HepG2 (cell line): ENCODE results near the gene MRPS35. TPM values are rescaled to one million over a fixed set of nuclear protein-coding genes. Genes with fewer than 3 reads are reported as not detected.

Source experiments
- AGO1 ChIP-seq: fragments of 200-400 bp; formaldehyde crosslinking; IDR thresholded peaks from 2 replicates; pipeline ENCODE4 v1.6.1; 2017; ENCODE audit warnings: mild to moderate bottlenecking, low read depth, low read length, moderate library complexity; ENCODE audit not compliant: poor library complexity, severe bottlenecking
- ARNTL ChIP-seq: sonication (generic); formaldehyde crosslinking; IDR thresholded peaks from 2 replicates; pipeline ENCODE4 v1.4.0; 2020; ENCODE audit warnings: mild to moderate bottlenecking, missing genetic modification reagents
- ATF3 ChIP-seq: sonication (generic); formaldehyde crosslinking; IDR thresholded peaks from 2 replicates; pipeline ENCODE4 v1.4.0; 2020; ENCODE audit warnings: missing genetic modification reagents
- BORCS8-MEF2B ChIP-seq: sonication (generic); formaldehyde crosslinking; IDR thresholded peaks from 2 replicates; pipeline ENCODE4 v1.8.0; 2022; ENCODE audit warnings: mild to moderate bottlenecking, missing genetic modification reagents
- DNMT3B ChIP-seq: conservative IDR thresholded peaks from 2 replicates; pipeline ENCODE4 v1.6.1; 2016; ENCODE audit warnings: missing biosample characterization, control low read depth
- HNF1A ChIP-seq, 2 experiments: sonication (generic) in 1 of 2; formaldehyde crosslinking in 1 of 2; IDR thresholded peaks; 2 replicates each; pipeline versions ENCODE4 v1.4.0 to v1.6.1; 2016 to 2020; ENCODE audit warnings: borderline replicate concordance in 1 of 2, low read depth in 1 of 2, mild to moderate bottlenecking in 1 of 2, missing genetic modification reagents in 1 of 2
- MAF1 ChIP-seq: sonication (generic); formaldehyde crosslinking; IDR thresholded peaks from 2 replicates; pipeline ENCODE4 v1.5.0; 2020; ENCODE audit warnings: missing genetic modification reagents, borderline replicate concordance
- RXRA ChIP-seq: sonication (generic); formaldehyde crosslinking; IDR thresholded peaks from 2 replicates; pipeline ENCODE4 v1.5.1; 2020; ENCODE audit warnings: missing genetic modification reagents
- TOPORS ChIP-seq: sonication (generic); formaldehyde crosslinking; IDR thresholded peaks from 2 replicates; pipeline ENCODE4 v1.8.0; 2023; ENCODE audit warnings: mild to moderate bottlenecking, missing genetic modification reagents
- ZNF546 ChIP-seq: sonication (generic); formaldehyde crosslinking; conservative IDR thresholded peaks from 2 replicates; pipeline ENCODE4 v1.8.1; 2023; ENCODE audit warnings: mild to moderate bottlenecking, missing genetic modification reagents
- polyA plus RNA-seq, 8 experiments: library from polyadenylated mRNA; depleted of rRNA in 3 of 8; stranded (reverse) in 7 of 8; unstranded in 1 of 8; fragments of >200 nt; fragmentation: Illumina TruSeq in 4 of 8; extraction: Trizol in 4 of 8; gene quantifications; 2 replicates each; pipeline versions ENCODE4 v1.2.1 to v1.2.3, GENCODE V29; 2011 to 2016; ENCODE audit warnings: low read depth in 4 of 8, missing spikeins in 1 of 8, mixed read lengths in 1 of 8; ENCODE audit not compliant: insufficient read depth in 1 of 8
- total RNA-seq, 5 experiments: library from RNA; depleted of rRNA; stranded (reverse); fragments of >200 nt; fragmentation: Illumina TruSeq; extraction: Trizol; gene quantifications; 2 replicates each; pipeline ENCODE4 v1.2.3, GENCODE V29; 2016; ENCODE audit warnings: low read depth in 1 of 5
- TF ChIP-seq, protein P1 (sequence below): sonication (generic); formaldehyde crosslinking; IDR thresholded peaks from 2 replicates; pipeline ENCODE4 v1.4.0; 2020; ENCODE audit warnings: mild to moderate bottlenecking, missing genetic modification reagents, borderline replicate concordance
- TF ChIP-seq, protein P2 (sequence below): sonication (generic); formaldehyde crosslinking; IDR thresholded peaks from 2 replicates; pipeline ENCODE4 v1.5.0; 2020; ENCODE audit warnings: mild to moderate bottlenecking, missing genetic modification reagents, borderline replicate concordance

MRPS35 gene
- total and polyA plus RNA-seq, 2 of the 13 experiments (the other 11 are each of a cell fraction or from before 2014, with no cell fraction given) = 63.4 to 104 TPM

DNA sequence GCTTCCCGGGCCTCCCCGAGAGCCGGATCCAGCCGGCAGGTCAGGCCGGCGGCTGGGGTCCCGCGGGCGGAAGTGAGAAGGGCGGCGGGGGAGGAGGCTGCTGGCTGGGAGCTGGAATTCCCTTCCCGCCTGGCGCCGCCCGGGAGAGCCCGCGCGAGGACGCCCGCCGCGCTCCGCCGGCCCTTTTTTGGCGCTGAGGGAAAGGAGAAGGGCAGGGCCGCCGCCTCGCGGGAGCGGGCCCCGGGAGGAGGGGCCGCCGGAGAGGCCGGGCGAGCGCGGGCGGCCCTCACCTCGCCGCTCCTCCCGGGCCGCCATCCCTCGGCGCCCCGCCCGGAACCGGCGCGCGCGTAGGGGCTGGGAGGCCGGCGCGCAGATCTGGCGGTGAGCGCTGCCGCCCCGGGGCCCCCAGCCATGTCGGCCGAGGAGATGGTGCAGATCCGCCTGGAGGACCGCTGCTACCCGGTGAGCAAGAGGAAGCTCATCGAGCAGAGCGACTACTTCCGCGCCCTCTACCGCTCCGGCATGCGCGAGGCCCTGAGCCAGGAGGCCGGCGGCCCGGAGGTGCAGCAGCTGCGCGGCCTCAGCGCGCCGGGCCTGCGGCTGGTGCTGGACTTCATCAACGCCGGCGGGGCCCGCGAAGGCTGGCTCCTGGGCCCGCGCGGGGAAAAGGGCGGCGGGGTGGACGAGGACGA, 69.4 kb downstream of the MRPS35 start, which contains the start of the genes KLHL42 and MANSC4 (continued):
- TF ChIP-seq MAF1 (no peak), ZNF546 (CRISPR knock-in tag) (0 out of 2 replicates have a peak, but pooled peaks have one; percentile 46), RXRA (CRISPR knock-in tag) (no peak), ARNTL (no peak), TOPORS (no peak), BORCS8-MEF2B (CRISPR knock-in tag) (no peak), ATF3 (CRISPR knock-in tag) (no peak), HNF1A (IDR thresholded peaks at IDR 0.05; ENCODE audit: low read depth) (no peak), HNF1A (CRISPR knock-in tag; IDR thresholded peaks at IDR 0.05; ENCODE audit: borderline replicate concordance) (no peak), AGO1 (no peak), DNMT3B (CRISPR knock-in tag) (no peak)
- TF ChIP-seq, protein P1, sequence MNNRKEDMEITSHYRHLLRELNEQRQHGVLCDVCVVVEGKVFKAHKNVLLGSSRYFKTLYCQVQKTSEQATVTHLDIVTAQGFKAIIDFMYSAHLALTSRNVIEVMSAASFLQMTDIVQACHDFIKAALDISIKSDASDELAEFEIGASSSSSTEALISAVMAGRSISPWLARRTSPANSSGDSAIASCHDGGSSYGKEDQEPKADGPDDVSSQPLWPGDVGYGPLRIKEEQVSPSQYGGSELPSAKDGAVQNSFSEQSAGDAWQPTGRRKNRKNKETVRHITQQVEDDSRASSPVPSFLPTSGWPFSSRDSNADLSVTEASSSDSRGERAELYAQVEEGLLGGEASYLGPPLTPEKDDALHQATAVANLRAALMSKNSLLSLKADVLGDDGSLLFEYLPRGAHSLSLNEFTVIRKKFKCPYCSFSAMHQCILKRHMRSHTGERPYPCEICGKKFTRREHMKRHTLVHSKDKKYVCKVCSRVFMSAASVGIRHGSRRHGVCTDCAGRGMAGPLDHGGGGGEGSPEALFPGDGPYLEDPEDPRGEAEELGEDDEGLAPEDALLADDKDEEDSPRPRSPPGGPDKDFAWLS (CRISPR knock-in tag) = no peak
- TF ChIP-seq, protein P2, sequence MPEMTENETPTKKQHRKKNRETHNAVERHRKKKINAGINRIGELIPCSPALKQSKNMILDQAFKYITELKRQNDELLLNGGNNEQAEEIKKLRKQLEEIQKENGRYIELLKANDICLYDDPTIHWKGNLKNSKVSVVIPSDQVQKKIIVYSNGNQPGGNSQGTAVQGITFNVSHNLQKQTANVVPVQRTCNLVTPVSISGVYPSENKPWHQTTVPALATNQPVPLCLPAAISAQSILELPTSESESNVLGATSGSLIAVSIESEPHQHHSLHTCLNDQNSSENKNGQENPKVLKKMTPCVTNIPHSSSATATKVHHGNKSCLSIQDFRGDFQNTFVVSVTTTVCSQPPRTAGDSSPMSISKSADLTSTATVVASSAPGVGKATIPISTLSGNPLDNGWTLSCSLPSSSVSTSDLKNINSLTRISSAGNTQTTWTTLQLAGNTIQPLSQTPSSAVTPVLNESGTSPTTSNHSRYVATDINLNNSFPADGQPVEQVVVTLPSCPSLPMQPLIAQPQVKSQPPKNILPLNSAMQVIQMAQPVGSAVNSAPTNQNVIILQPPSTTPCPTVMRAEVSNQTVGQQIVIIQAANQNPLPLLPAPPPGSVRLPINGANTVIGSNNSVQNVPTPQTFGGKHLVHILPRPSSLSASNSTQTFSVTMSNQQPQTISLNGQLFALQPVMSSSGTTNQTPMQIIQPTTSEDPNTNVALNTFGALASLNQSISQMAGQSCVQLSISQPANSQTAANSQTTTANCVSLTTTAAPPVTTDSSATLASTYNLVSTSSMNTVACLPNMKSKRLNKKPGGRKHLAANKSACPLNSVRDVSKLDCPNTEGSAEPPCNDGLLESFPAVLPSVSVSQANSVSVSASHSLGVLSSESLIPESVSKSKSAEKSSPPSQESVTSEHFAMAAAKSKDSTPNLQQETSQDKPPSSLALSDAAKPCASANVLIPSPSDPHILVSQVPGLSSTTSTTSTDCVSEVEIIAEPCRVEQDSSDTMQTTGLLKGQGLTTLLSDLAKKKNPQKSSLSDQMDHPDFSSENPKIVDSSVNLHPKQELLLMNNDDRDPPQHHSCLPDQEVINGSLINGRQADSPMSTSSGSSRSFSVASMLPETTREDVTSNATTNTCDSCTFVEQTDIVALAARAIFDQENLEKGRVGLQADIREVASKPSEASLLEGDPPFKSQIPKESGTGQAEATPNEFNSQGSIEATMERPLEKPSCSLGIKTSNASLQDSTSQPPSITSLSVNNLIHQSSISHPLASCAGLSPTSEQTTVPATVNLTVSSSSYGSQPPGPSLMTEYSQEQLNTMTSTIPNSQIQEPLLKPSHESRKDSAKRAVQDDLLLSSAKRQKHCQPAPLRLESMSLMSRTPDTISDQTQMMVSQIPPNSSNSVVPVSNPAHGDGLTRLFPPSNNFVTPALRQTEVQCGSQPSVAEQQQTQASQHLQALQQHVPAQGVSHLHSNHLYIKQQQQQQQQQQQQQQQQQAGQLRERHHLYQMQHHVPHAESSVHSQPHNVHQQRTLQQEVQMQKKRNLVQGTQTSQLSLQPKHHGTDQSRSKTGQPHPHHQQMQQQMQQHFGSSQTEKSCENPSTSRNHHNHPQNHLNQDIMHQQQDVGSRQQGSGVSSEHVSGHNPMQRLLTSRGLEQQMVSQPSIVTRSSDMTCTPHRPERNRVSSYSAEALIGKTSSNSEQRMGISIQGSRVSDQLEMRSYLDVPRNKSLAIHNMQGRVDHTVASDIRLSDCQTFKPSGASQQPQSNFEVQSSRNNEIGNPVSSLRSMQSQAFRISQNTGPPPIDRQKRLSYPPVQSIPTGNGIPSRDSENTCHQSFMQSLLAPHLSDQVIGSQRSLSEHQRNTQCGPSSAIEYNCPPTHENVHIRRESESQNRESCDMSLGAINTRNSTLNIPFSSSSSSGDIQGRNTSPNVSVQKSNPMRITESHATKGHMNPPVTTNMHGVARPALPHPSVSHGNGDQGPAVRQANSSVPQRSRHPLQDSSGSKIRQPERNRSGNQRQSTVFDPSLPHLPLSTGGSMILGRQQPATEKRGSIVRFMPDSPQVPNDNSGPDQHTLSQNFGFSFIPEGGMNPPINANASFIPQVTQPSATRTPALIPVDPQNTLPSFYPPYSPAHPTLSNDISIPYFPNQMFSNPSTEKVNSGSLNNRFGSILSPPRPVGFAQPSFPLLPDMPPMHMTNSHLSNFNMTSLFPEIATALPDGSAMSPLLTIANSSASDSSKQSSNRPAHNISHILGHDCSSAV (CRISPR knock-in tag) = no peak
